Cardiac fibroblast (primary cell): ENCODE measurements around the gene ACD.
A peak's percentile ranks its signal among the peaks of the same experiment; 100 is the strongest.

Experiments
- DNase-seq, 2 donors: peaks; one replicate each; pipeline versions ENCODE4 v3.0.0 to v3.0.0-alpha.2; 2010; ENCODE audit warnings: low read depth in 2 of 2
- H3K4me3 ChIP-seq, 2 donors: replicated peaks in 1 of 2; 1 replicate in 1 of 2; 2 replicates in 1 of 2; pipeline ENCODE4 v1.5.1; 2011; ENCODE audit warnings: low read depth in 2 of 2, low read length in 2 of 2, mild to moderate bottlenecking in 2 of 2, moderate library complexity in 1 of 2
- TF ChIP-seq, protein P1 (sequence below): IDR thresholded peaks from one replicate; pipeline ENCODE4 v1.5.1; 2011; ENCODE audit warnings: low read depth, mild to moderate bottlenecking, low read length, inconsistent platforms

Gene ACD

DNA sequence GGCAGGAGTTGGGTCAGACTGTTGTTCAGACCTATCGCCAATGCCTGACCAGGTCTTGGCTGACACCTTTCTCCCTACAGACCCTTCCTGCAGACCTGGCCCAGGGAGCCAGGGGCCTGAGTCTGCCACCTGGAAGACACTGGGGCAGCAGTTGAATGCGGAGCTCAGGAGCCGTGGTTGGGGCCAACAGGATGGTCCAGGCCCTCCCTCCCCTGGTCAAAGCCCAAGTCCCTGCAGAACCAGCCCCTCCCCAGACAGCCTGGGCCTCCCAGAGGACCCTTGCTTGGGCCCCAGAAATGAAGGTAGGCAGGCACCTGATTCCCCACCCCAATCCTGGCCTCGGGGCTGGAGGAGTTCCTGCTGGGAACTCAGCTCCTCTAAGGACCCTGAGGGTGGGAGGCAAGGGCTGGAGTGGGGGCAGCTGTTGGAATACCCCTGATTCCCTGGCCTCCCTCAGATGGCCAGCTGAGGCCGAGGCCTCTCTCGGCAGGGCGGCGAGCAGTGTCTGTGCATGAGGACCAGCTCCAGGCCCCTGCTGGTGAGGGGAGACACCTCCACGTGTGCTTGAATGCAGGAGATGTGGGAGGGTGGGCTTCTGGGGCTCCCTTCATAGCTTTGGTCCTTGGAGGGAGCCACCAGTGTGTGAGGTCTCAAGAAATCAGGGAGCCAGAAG is 3.6 kb downstream of the ACD start:
- no peak for DNase-seq
- H3K4me3 ChIP-seq, result no peak overlapping the region
- TF ChIP-seq, protein P1, sequence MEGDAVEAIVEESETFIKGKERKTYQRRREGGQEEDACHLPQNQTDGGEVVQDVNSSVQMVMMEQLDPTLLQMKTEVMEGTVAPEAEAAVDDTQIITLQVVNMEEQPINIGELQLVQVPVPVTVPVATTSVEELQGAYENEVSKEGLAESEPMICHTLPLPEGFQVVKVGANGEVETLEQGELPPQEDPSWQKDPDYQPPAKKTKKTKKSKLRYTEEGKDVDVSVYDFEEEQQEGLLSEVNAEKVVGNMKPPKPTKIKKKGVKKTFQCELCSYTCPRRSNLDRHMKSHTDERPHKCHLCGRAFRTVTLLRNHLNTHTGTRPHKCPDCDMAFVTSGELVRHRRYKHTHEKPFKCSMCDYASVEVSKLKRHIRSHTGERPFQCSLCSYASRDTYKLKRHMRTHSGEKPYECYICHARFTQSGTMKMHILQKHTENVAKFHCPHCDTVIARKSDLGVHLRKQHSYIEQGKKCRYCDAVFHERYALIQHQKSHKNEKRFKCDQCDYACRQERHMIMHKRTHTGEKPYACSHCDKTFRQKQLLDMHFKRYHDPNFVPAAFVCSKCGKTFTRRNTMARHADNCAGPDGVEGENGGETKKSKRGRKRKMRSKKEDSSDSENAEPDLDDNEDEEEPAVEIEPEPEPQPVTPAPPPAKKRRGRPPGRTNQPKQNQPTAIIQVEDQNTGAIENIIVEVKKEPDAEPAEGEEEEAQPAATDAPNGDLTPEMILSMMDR, result no peak

- TF ChIP-seq, protein P1, result no peak
- no peak overlapping the region for H3K4me3 ChIP-seq
- DNase-seq, result no peak
Measured at GRCh38 chr16:67655363-67655762, 4.7 kb downstream of the ACD start.

DNA sequence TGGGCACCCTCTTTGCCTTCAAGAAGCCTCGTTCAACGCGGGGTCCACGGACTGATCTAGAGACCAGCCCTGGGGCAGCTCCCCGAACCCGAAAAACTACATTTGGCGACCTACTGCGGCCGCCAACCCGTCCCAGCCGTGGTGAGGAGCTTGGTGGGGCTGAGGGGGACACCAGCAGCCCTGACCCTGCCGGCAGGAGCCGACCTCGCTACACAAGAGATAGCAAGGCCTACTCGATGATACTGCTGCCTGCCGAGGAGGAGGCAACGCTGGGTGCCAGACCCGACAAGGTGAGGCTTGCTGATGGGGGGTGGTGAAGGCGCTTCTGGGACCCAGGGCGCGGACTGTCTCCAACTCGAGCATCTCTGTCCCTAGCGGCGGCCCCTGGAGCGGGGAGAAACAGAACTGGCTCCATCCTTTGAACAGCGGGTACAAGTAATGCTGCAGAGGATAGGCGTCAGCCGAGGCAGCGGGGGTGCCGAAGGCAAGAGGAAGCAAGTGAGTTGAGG is 5.6 kb downstream of the ACD start:
- DNase-seq, result no peak
- TF ChIP-seq, protein P1, result no peak
- no peak overlapping the region for H3K4me3 ChIP-seq

GRCh38 chr16:67653789-67654402 is 6.2 kb downstream of the ACD start:
- TF ChIP-seq, protein P1, result no peak
- H3K4me3 ChIP-seq, result peak overlapping the region in 1 of 2 donors; percentile 43
- no peak for DNase-seq

DNA sequence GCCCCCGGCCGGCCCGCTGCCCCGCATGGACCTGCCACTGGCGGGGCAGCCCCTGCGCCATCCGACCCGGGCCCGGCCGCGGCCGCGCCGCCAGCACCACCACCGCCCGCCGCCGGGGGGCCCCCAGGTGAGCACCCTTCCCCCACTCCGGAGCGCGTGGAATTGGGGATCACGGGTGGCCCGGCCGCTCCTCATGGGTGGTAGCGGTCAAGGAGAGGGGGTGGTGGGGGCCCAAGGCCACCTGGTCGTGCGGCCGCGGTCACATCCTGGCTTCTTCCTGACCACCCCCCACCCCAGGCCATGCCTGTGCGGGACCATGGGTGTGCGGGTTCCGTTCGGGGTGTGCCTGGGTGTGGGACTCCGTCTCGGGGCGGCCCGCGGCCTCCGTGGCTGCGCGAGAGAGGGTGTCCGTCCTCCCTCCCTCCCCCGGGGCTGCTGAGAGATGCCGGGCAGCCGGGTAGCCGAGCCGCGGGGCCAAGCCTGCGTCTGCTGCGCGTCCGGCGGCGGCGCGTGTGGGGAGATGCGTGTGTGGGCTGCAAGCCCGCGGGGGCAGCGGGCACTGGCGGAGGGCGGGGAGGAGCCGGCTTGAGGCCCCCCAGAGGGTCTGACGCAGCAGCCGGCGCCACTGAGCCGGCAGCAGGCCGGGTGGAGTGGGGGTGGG is 6.8 kb downstream of the ACD start:
- TF ChIP-seq, protein P1, result no peak
- DNase-seq, result no peak
- peak overlapping the region; percentile 46 to 53 for H3K4me3 ChIP-seq

- H3K4me3 ChIP-seq, result peak overlapping the region; percentile 19 to 46
- TF ChIP-seq, protein P1, result no peak
- no peak for DNase-seq
Measured at GRCh38 chr16:67652578-67653127, 7.4 kb downstream of the ACD start.
